Caco-2 (cell line): ENCODE measurements around the gene SPOCK3. TPM values are rescaled to one million over a fixed set of nuclear protein-coding genes. Genes with fewer than 3 reads are reported as not detected.

Experiments used
- BruUV-seq: library from RNA; stranded (reverse); fragments of 400-500 nt; replicated peaks from 2 replicates; lab custom pipeline; 2021; lab: Mats Ljungman, UMichigan
- CTCF ChIA-PET: fragments of 300-600 bp; sonication (Branson Sonifier 250); formaldehyde crosslinking; loops from one replicate; lab custom pipeline; 2022; ENCODE audit warnings: antibody characterized with exemption; lab: Charles Lee
- POLR2A ChIA-PET: fragments of 300-600 bp; sonication (Branson Sonifier 250); formaldehyde crosslinking; loops from one replicate; lab custom pipeline; 2022; ENCODE audit warnings: antibody characterized with exemption; lab: Charles Lee
- DNase-seq, 2 experiments: peaks; one replicate each; pipeline versions ENCODE4 v3.0.0 to v3.0.0-alpha.2; 2020 to 2022
- H3K27me3 ChIP-seq: replicated peaks from 2 replicates; pipeline ENCODE4 v1.6.0; 2011; ENCODE audit warnings: low read length; ENCODE audit not compliant: control insufficient read depth, insufficient read depth
- H3K36me3 ChIP-seq: 2 replicates; pipeline ENCODE4 v1.5.1; 2011; ENCODE audit warnings: low read length; ENCODE audit not compliant: control insufficient read depth, insufficient read depth
- H3K4me1 ChIP-seq: fragments of 250-450 bp; sonication (Bioruptor Pico); 2 replicates; pipeline ENCODE4 v1.5.1; 2020; ENCODE audit warnings: mild to moderate bottlenecking
- H3K4me3 ChIP-seq: 2 replicates; pipeline ENCODE4 v1.5.1; 2011; ENCODE audit warnings: low read depth, mild to moderate bottlenecking, control low read depth, low read length
- H3K9me3 ChIP-seq: fragments of 250-450 bp; sonication (Bioruptor Pico); 2 replicates; pipeline ENCODE4 v1.5.1; 2020; ENCODE audit warnings: mild to moderate bottlenecking, moderate library complexity
- H3K27ac Mint-ChIP-seq: one replicate; pipeline ENCODE4 v1.8.0; 2022; ENCODE audit warnings: mixed read lengths; ENCODE audit not compliant: unreplicated experiment
- H3K27me3 Mint-ChIP-seq: one replicate; pipeline ENCODE4 v1.8.0; 2022; ENCODE audit warnings: mixed read lengths; ENCODE audit not compliant: insufficient read depth, unreplicated experiment
- H3K36me3 Mint-ChIP-seq: one replicate; pipeline ENCODE4 v1.8.0; 2022; ENCODE audit warnings: mild to moderate bottlenecking, mixed read lengths; ENCODE audit not compliant: insufficient read depth, unreplicated experiment
- H3K4me1 Mint-ChIP-seq: one replicate; pipeline ENCODE4 v1.8.0; 2022; ENCODE audit warnings: low read depth, mixed read lengths; ENCODE audit not compliant: unreplicated experiment
- H3K4me3 Mint-ChIP-seq: one replicate; pipeline ENCODE4 v1.8.0; 2022; ENCODE audit warnings: mild to moderate bottlenecking, moderate library complexity, mixed read lengths; ENCODE audit not compliant: unreplicated experiment
- H3K9me3 Mint-ChIP-seq: one replicate; pipeline ENCODE4 v1.8.0; 2022; ENCODE audit warnings: mixed read lengths; ENCODE audit not compliant: unreplicated experiment
- CTCF ChIP-seq, 2 experiments: fragments of 200-600 bp in 1 of 2; IDR thresholded peaks; 1 replicate in 1 of 2; 2 replicates in 1 of 2; pipeline versions ENCODE4 v1.5.1 to v1.8.0; 2011 to 2022; ENCODE audit warnings: antibody characterized with exemption in 1 of 2, control low read depth in 1 of 2, inconsistent platforms in 1 of 2, low read depth in 1 of 2, low read length in 1 of 2, mild to moderate bottlenecking in 1 of 2, moderate library complexity in 1 of 2; ENCODE audit not compliant: insufficient read depth in 1 of 2, severe bottlenecking in 1 of 2, unreplicated experiment in 1 of 2
- intact Hi-C: fragments of 100-400 bp; cut with micrococcal nuclease; formaldehyde crosslinking; loops from one replicate; pipeline ENCODE4 v1.10.0; 2022; ENCODE audit not compliant: unreplicated experiment
- total RNA-seq: library from RNA; stranded (reverse); gene quantifications from 2 replicates; pipeline ENCODE4 v1.2.3, GENCODE V29; 2022

SPOCK3 gene
- total RNA-seq, 1 experiment from 2014 or later: 1.3 TPM

GRCh38 chr4:167052631-167053091 is 181.6 kb downstream of the SPOCK3 start:
- Mint-ChIP-seq H3K27ac (no peak overlapping the region), H3K36me3 (no peaks in the 10 kb centered on the region), H3K9me3 (no peaks in the 10 kb centered on the region), H3K27me3 (no peaks in the 10 kb centered on the region), H3K4me1 (no peaks in the 10 kb centered on the region), H3K4me3 (no peak overlapping the region)
- Histone ChIP-seq H3K9me3 (no peaks in the 10 kb centered on the region), H3K36me3 (no peaks in the 10 kb centered on the region), H3K4me3 (no peak overlapping the region), H3K4me1 (no peaks in the 10 kb centered on the region), H3K27me3 (no peaks in the 10 kb centered on the region)
- CTCF ChIA-PET: no interaction called here
- no peak for TF ChIP-seq CTCF (IDR thresholded peaks at IDR 0.05; ENCODE audit: insufficient read depth in 1 of 2, low read depth in 1 of 2, low read length in 1 of 2, severe bottlenecking in 1 of 2, unreplicated experiment in 1 of 2)
- BruUV-seq: no TSS peak
- no peak for DNase-seq
- POLR2A ChIA-PET: no interaction called here
- intact Hi-C loops: no loop called here

GRCh38 chr4:167049257-167049656 is 185.0 kb downstream of the SPOCK3 start:
- Mint-ChIP-seq H3K27me3 (no peaks in the 10 kb centered on the region), H3K27ac (no peak overlapping the region), H3K36me3 (no peaks in the 10 kb centered on the region), H3K9me3 (no peaks in the 10 kb centered on the region), H3K4me3 (no peak overlapping the region), H3K4me1 (no peaks in the 10 kb centered on the region)
- BruUV-seq: no TSS peak
- intact Hi-C loops: no loop called here
- H3K27me3 ChIP-seq: no peaks in the 10 kb centered on the region
- H3K4me1 ChIP-seq: no peaks in the 10 kb centered on the region
- no peak overlapping the region for H3K4me3 ChIP-seq
- H3K9me3 ChIP-seq: no peaks in the 10 kb centered on the region
- no peak for TF ChIP-seq CTCF (IDR thresholded peaks at IDR 0.05; ENCODE audit: insufficient read depth in 1 of 2, low read depth in 1 of 2, low read length in 1 of 2, severe bottlenecking in 1 of 2, unreplicated experiment in 1 of 2)
- no peaks in the 10 kb centered on the region for H3K36me3 ChIP-seq
- ChIA-PET CTCF (no interaction called here), POLR2A (no interaction called here)
- no peak for DNase-seq

DNA sequence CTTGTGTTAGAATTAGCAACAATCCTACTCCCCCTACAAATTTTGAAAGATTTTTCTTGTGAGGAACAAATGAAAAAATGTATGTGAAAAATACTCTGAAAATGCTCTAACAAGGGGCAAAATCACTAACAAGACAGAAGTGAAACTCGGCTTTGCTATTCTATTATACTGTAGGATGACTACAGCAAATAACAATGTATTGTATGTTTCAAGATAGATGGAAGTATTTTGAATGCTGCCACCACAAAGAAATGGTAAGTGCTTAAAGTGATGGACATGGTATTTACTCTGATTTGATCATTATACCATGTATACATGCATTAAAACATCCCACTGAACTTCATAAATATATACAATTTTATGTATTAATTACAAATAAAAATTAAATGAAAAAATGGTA is 192.8 kb downstream of the SPOCK3 start:
- no peaks in the 10 kb centered on the region for H3K9me3 ChIP-seq
- ChIA-PET POLR2A (no interaction called here), CTCF (no interaction called here)
- Mint-ChIP-seq H3K4me3 (no peak overlapping the region), H3K4me1 (no peaks in the 10 kb centered on the region), H3K36me3 (no peaks in the 10 kb centered on the region), H3K27me3 (no peaks in the 10 kb centered on the region), H3K27ac (no peak overlapping the region), H3K9me3 (no peaks in the 10 kb centered on the region)
- TF ChIP-seq CTCF (IDR thresholded peaks at IDR 0.05; ENCODE audit: insufficient read depth in 1 of 2, low read depth in 1 of 2, low read length in 1 of 2, severe bottlenecking in 1 of 2, unreplicated experiment in 1 of 2): no peak
- no peaks in the 10 kb centered on the region for H3K36me3 ChIP-seq
- intact Hi-C loops: no loop called here
- DNase-seq: no peak
- no TSS peak for BruUV-seq
- no peak overlapping the region for H3K4me3 ChIP-seq
- H3K27me3 ChIP-seq: no peaks in the 10 kb centered on the region
- H3K4me1 ChIP-seq: no peaks in the 10 kb centered on the region
